GM04504 (cell line): Measurements from ENCODE around the gene SYK.

ENCODE experiments used
- DNase-seq: peaks from one replicate; pipeline ENCODE4 v3.0.0-alpha.2; 2012; ENCODE audit warnings: low read depth

The SYK gene

DNA sequence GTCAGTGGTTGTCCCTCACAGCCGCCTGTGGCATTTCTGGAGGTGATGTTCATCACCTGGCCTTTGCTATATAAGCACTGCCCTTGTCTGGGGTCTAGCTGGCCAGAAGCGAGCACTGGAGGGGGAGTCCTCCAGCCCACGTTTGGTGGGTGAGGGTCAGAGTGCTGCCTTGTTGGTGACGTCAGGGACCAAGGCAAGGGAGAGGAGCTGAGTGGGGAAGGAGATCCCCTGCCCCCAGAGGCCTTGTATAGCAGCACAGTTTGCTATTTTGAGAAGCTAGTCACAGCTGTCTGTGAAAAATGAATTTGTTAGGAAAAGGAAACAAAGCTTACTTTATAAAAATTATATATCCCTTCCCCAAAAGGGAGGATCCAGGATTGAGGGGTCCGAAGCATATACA, 49.8 kb downstream of the SYK start:
- no peak for DNase-seq

DNA sequence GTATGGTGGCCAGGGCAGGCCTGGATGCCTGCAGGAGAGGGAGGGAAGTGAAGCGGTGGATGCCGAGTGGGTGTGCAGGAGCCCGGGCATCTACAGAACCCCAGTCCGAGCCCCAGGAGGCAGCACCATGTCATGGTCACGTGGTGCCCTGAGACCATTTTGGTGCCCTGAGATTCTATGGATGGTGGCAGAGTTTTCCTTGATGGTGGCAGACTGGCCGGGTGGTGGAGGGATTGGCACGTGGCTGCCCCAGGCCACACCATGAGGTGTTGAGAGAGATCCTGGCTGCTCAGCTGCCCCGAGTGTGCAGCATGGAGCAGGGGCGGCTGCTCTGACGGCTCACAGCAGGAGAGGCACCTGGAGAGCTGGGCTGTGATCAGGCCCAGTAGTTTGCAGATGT, 52.3 kb downstream of the SYK start:
- no peak for DNase-seq

DNA sequence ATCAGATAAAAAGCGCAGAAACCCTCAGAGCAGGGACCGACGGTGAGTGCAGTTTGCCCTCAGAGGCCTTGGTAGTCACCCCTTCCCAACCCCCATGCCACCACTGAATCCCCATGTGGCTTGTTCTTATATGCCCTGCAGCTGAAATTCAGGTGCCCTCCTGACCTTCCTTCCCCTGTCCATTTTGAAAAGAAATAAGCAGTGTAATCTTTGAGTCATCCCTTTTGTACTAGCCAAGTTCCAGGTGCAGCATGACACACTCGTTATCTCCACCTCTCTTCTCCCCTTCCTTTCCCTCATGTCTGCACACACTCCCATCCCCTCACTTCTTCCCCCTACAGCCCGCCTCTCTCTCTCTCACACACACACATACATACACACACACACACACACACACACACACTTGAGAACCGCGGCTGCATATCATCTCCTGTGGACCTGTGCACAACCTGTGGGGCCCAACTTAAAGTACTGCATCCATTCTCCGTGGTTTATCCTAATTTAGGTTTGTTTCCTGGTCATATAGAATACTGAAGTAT, 53.1 kb downstream of the SYK start:
- DNase-seq, result no peak

DNA sequence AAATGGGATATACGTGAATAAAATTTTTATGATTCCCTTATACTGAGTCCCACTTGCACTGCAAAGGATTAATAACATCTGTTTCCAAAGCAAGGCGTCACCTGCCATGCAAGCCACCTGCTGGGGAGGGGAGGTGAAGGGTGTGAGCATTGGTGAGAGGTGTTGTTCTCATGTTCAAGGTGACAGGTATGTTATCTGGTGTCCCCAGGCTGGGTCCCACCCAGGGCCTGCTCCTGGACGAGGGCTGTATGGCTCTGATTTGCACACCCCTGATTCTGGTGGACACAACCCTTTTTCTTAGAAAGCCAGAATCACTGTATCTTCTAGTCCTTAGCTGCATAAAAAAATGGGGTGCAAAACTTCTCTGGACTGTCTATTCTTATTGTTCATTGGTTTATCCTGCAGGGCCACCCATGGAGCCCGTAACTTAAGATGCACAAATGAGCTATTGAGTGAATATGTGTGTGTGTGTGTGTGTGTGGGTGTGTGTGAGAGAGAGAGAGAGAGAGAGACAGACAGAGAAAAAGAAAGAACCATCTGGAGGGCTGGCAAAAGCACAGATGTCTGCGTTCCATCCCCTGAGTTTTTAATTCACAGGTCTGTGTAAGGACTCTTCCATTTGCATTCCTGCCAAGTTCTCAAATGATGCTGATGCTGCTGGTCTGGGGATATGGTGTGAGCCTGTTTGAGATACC, 53.7 kb downstream of the SYK start:
- DNase-seq, result no peak

DNA sequence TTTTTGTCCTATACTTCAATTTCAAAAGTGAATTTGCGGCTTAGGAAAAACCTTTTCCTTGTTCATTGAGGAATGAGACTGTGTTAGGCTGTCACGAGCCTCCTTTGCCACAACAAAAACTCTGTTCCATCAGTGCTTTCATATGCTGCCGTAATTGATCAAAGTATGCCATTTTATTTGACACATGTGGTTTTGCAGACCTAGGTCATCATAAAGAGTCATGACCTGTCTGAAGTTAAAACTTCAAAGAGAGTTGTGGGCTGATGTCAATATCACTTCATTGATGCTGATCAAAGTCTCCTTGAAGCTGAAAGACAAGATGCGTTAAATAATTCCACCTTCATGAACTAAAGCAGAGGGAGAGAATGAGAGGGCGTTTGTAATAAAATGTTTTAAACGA, 55.5 kb downstream of the SYK start:
- no peak for DNase-seq

DNA sequence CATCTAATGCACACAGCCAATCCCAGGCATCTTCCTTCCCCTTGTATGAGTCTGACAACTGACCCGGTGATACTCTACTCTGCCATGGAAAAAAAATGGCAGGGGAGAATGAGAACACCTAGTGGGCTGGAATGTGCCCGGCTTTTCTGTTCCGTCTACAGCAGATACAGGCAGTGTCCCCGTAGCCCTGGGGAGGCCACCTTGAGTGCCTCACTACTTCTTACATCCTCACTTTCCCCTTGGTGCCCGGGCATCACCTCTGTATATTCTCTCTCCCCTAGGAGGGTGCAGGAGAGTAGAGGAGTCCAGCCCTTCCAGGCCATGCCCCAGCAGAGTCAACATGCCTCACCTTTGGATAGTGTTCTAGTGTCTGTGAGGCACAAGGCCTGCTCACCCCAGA, 56.2 kb downstream of the SYK start:
- DNase-seq, result no peak

DNA sequence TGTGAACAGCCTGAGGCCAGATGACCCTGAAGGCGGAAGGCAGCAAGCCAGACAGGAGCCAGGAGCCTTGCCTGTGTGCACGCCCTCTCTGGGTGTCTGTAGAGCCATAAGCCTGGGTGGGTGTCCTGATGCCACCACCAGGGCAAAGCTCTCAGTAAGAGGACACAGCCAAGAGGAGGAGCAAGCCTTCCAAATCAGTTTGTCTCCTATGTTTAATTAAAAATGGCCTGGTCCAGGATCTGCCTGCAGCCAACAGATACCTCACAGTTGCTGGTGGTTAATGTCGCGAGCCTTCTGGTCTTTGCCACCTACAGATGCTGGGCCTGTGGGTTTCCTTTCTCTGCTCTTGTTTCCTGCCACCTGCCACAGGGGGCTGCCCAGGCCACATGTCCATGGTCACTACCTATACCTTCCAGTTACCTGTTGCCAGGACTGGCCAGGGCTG, 56.9 kb downstream of the SYK start:
- no peak for DNase-seq

DNA sequence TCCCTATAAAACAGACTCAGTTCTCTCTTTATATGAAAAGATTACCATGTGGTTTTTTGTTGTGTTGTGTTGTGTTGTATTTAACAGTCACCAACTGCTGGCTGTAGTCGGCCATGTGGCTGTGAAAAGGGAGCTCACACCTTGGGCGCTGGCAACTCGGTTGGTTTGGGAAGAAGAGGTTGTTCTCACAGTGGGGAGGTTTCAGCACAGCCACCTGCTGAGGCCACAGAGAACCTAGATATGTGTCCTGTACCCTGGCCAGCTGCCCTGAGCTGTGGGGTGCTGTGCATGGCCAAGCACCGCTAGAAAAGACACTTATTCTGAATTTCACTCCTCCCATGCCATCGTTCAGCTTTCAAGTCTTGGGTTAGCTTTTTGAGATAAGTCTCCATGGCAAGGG, 58.8 kb downstream of the SYK start:
- no peak for DNase-seq

DNA sequence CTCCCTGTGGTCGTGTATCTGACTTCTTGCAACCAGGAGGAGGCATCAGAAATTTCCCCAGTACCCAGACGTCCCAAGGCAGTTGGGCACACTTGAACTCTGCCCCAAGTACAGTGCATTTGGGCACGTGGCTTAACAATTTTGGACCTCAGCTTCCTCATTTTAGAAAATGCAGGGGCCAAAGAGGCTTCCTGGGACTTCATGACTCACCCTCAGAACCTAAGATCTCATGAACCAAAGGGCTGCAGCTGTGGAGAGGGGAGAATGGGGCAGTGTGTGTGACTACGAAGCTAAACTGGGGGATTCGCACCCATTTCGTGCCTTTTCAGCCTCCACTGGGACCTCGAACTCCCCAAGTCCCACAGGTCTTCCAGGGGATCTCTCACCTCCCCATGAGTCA, 59.2 kb downstream of the SYK start:
- no peak for DNase-seq

DNA sequence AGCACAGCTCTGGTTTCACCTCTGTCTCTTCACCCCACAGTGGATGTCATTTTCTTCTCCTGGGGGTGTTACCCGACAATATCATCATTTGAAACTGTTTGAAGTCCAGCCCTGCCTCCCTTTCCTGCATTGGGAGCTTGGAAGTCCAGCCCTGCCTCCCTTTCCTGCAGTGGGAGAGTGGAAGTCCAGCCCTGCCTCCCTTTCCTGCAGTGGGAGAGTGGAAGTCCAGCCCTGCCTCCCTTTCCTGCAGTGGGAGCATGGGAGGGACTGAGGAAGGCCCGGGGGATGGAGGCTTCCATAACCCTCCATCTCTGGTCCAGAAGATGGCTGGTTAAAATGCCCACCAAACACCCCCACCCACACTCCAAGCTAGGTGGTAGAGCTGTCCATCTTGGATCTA, 59.8 kb downstream of the SYK start:
- no peak for DNase-seq

DNA sequence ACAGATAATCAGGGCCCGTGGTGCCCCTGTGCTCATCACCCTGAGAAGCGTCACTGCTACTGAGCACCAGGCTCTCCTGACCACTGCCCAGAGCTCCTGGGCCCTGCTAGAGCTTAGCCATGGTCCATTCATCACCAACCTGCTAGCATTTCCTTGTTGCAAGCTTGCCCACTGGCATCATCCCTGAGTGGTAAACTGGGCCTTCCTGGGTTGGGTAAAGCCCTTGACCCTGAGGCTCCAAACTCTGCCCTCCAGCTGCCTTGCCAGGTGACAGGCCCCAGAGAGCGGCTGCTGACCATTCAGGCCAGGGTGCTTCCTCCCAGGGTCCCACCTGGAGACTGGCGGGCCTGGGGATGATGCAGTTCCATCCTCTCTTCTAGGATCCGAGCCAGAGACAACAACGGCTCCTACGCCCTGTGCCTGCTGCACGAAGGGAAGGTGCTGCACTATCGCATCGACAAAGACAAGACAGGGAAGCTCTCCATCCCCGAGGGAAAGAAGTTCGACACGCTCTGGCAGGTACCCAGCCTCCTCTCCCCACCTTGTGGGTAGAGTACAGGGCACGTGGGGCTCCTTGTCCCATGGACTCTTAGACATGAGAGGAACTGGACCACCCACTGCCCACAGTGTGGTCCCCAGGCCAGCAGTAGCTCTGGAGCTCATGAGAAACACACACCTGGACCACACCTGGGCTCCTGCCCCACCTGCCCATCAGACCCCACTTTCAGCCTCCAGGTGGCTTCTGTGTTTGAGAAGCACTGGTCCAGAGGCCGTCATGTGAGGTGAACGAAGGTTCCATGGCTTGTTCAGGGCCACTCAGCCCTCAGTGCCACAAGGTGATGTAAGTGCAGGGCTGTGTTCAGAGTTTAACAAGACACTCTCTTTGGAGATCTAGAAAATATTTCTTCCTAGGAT, 60.5 kb downstream of the SYK start:
- DNase-seq, result no peak

DNA sequence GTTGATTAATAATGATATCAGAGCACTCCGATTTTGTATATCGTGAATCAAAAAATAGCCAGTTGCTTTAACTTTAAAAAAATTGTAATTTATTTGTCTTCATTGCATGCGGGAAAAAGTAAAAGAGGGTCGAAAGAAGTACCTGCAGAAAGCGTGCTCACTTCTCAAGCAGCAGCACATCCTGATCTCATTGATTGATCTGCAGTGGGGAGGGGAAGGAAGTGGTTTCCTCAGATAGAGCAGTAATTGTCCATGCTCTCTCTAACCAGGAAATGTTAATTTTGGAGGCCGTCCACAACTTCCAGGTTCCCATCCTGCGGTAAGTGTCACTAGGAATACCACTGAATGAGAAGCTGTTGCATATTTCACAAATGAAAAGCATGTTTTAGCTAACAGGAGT, 63.2 kb downstream of the SYK start:
- DNase-seq, result no peak

DNA sequence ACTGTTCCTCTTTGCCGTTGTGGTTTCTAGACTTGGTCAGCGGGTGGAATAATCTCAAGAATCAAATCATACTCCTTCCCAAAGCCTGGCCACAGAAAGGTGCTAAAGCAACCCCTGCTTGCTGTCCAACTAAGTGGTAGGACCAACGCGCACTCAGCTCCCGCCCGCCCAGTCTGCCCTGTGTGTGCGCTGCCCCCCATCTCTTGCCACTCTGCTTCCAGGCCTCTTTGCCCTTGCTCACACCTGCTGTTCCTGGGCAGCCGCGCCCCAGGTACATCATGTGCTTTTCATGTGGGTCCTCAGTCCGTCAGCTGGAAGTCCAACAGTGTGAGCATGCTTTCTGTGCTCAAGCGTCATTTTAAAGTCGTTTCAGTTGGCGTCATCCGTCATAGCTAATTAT, 65.5 kb downstream of the SYK start:
- no peak for DNase-seq

DNA sequence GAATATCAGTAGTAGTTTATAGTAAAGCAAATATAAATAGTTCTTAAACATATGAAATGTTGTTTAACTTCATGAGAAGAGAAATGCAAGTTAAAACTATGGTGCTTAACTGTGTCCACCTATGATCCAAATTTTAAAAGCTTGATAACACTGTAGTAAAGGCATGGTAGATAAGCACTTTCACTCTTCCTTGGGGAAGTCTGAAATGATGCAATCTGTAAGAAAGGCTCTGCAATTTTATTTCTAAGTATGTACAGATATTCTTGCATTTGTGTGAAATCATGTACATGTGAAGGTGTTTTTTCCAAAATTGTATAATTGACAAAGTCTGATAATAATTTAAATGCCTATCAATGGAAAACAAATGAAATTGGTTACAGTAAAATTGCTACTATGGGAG, 66.9 kb downstream of the SYK start:
- no peak for DNase-seq

DNA sequence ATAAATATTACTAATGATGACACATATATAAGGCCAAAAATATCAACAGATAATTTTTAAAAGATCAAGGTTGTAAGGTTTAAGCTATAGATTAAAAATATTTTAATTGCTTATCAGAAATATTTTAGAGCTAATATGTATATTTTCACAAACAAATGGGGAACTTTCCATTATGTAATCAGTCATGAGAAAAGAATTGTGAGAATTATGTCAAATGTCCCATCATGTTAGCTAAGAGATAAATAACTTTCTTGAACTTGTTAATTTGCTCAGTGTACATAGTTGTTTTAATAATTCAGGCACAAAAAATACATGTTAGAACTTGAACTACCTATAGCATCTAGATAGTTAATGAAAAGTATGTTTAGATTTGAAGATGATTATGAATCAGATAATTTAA, 67.7 kb downstream of the SYK start:
- DNase-seq, result no peak

DNA sequence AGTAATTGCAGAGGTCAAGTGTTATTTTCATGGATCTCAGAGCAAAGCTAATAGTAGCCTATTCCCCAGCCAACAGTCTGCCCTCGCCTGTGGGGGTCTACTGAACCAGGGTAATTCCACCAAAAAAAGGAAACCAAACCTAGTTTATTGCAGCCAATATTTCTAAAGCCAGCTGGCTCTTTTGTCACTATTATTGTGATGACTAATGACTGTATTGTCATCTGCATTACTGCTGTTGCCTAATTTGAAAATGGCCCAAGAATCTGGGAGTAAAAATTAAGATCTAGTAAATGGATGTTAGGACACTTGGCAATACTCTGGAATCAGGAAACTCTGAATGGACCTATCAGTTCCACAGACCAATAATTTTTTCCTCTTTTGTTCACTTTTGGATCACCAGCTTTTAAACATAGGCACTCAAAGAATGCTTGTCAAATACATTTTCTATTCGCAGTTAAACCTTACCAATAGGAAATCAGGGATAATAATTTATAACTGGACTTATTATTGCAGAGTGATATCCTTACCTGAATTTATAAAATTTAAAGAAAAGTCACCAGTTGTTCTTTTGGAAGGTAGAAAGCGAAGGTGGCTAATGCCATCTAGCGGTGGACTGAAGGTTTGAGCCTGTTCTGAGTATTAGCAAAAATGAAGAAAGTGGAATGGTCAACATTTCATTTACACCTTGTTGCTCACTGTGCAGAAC, 69.2 kb downstream of the SYK start:
- DNase-seq, result no peak

DNA sequence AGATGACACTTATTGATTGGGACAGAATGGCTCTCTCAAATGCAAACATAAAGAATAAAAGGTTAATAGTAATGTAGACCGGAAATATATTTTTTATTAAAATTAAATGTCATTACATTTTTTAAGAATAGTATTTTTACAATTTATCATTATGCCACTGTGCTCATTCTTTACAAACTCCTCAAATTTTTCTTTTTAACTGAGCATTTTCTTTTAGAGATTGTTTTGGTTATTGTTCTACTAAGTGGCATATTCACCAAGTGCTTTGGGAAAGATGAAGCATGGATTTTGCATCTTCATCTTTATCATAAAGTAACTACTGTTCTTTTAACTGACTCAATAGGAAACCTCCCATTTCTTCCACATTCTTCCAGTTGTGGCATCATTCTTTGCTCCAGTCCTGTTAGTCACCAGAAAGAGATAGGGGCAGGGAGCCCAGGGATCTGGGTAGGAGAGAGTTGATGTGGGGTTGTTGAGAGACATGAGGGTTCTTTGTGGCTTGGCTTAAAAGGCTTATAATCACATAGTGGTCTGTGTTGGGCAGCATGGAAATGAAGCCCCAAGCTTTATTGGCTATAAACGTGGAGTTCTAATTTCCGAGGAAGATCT, 69.8 kb downstream of the SYK start:
- DNase-seq, result no peak

DNA sequence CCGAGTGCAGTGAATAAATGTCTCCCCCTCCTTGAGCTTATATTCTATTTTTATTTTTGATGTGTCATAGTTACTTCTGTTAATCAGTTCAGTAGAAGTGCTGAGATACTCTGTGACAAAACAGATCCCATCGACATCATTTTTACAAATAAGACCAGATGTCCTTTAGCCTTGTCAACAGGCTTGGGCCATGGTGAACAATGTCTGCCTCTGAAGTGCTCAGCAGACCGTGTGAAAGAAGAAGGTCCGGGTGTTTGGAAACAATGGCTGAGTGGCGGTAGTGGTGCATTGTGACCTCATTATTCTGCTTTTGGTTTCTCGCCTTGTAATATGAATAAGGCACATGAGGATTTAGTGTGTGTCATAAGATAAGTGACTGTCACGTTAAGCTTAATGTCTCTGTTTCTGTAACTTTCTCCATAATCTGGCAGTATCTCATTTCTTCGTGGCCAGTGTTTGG, 71.2 kb downstream of the SYK start:
- DNase-seq, result no peak

DNA sequence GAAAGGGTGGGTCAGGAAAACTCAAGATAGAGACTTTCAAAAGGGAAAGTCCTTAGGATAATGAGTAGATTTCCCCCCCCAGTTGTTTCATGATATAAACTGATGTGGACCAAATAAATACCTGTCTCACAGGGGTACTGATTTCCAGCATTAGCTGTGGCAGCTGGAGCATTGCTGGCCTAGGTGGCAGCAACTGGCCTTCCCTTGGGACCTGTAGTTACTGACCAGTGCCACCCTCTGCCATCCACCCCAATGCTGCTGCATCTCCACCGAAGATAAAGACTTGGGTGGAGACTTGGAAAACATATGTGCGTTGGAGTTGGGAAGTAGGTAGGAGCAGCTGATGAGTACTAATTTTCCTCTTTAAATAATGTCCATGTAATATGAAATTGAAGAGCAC, 71.8 kb downstream of the SYK start:
- DNase-seq, result no peak

DNA sequence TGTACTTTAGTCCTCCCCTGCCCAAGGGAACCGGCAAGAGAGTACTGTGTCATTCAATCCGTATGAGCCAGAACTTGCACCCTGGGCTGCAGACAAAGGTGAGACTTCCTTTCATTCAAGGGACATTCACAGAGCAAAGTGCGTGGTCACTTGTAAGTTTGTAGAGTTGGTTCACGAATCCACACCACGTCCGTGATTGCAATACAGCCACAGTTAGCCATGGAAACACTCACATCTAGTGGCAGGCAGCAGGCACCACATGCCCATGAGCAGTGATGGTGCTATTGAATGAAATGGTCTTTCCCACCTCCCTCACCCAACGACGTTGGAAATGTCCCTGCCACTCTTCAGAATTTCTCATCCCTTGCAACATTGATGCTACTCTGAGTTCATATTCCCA, 72.6 kb downstream of the SYK start:
- no peak for DNase-seq

DNA sequence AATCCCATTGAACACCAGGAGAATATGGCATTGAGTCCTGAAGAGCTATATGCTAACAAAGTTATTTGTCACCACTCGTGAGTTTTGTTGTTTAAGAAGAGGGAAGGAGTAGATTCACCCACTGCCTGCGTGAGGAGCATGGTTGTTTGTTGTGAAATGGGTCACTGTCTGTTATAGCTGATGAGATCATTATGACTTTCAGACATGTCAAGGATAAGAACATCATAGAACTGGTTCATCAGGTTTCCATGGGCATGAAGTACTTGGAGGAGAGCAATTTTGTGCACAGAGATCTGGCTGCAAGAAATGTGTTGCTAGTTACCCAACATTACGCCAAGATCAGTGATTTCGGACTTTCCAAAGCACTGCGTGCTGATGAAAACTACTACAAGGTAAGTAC, 76.9 kb downstream of the SYK start:
- DNase-seq, result no peak

DNA sequence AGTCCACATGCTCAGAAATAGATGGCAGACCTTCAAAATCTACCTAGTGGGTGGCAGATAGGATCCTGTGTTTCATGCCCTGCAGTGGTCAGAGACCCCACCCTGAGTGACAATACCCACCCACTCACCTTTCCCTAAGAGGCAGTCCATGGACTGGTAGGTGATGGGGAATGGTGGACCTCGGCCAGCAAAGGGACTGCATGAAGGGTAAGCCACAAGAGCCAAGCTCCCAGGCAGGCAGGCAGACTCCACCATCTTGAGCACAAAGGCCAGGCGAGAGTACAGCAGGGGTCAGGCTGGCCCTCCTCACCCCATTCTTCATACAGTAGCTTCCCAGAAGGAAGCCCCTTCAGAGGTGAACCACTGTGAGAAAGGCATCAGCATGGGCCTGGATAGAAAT, 78.4 kb downstream of the SYK start:
- DNase-seq, result no peak
